GM12892 (cell line): ENCODE data around the gene ANKRD34A.

Source experiments
- POLR2A ChIP-seq: IDR thresholded peaks from 2 replicates; pipeline ENCODE4 v1.6.1; 2011; ENCODE audit warnings: low read depth, low read length, control low read depth
- POLR2AphosphoS5 ChIP-seq: IDR thresholded peaks from 2 replicates; pipeline ENCODE4 v1.6.1; 2011; ENCODE audit warnings: low read depth, low read length, control low read depth
- TAF1 ChIP-seq: IDR thresholded peaks from 2 replicates; pipeline ENCODE4 v1.6.1; 2011; ENCODE audit warnings: low read depth, mild to moderate bottlenecking, control low read depth, low read length, borderline replicate concordance

GRCh38 chr1:146012703-146013558 lies 48.6 kb upstream of the ANKRD34A start:
- TF ChIP-seq POLR2A, result no peak
- no peak for TF ChIP-seq POLR2AphosphoS5
- TF ChIP-seq TAF1, result no peak
